H1 (cell line): Measurements from ENCODE around the gene FUBP3. TPM values are rescaled to one million over a fixed set of nuclear protein-coding genes. Genes with fewer than 3 reads are reported as not detected.

Experiments
- CBX8 ChIP-seq: fragments of 300-800, 300-1000 bp; sonication (generic); IDR thresholded peaks from 2 replicates; pipeline ENCODE4 v1.7.1; 2016; ENCODE audit warnings: low read depth, low read length, borderline replicate concordance
- CHD2 ChIP-seq: IDR thresholded peaks from 2 replicates; pipeline ENCODE4 v1.6.1; 2012; ENCODE audit warnings: low read length, improper control_type of control experiment
- CHD7 ChIP-seq: fragments of 300-600 bp; sonication (generic); IDR thresholded peaks from 2 replicates; pipeline ENCODE4 v1.7.1; 2012; ENCODE audit warnings: low read length, moderate library complexity, mild to moderate bottlenecking, inconsistent platforms; ENCODE audit not compliant: insufficient replicate concordance
- EZH2 ChIP-seq: fragments of 200-600 bp; sonication (generic); IDR thresholded peaks from 2 replicates; pipeline ENCODE4 v1.7.1; 2012; ENCODE audit warnings: low read depth, mild to moderate bottlenecking, moderate library complexity, low read length, inconsistent platforms; ENCODE audit not compliant: severe bottlenecking
- FOSL1 ChIP-seq: IDR thresholded peaks from 2 replicates; pipeline ENCODE4 v1.6.1; 2011; ENCODE audit warnings: mild to moderate bottlenecking, low read depth, low read length, moderate library complexity; ENCODE audit not compliant: insufficient read depth
- GTF2F1 ChIP-seq: IDR thresholded peaks from 2 replicates; pipeline ENCODE4 v1.6.1; 2012; ENCODE audit warnings: low read depth, low read length, improper control_type of control experiment, borderline replicate concordance
- KDM1A ChIP-seq: fragments of 200-600, 300-600 bp; sonication (generic); IDR thresholded peaks from 2 replicates; pipeline ENCODE4 v1.7.1; 2016; ENCODE audit warnings: mild to moderate bottlenecking, low read length, borderline replicate concordance
- KDM4A ChIP-seq: IDR thresholded peaks from one replicate; pipeline ENCODE4 v1.7.1; 2012; ENCODE audit warnings: low read depth, mild to moderate bottlenecking, moderate library complexity, low read length, inconsistent platforms; ENCODE audit not compliant: severe bottlenecking
- KDM5A ChIP-seq: fragments of 200-600 bp; IDR thresholded peaks from 2 replicates; pipeline ENCODE4 v1.7.1; 2012; ENCODE audit warnings: mild to moderate bottlenecking, low read length, inconsistent platforms, mixed read lengths
- SP4 ChIP-seq: IDR thresholded peaks from 2 replicates; pipeline ENCODE4 v1.6.1; 2012; ENCODE audit warnings: low read length, inconsistent platforms
- SRF ChIP-seq: IDR thresholded peaks from 2 replicates; pipeline ENCODE4 v1.6.1; 2011; ENCODE audit warnings: mild to moderate bottlenecking, low read depth, low read length, moderate library complexity
- YY1 ChIP-seq: IDR thresholded peaks from 2 replicates; pipeline ENCODE4 v1.6.1; 2011; ENCODE audit warnings: low read depth, mild to moderate bottlenecking, low read length
- ZNF274 ChIP-seq: IDR thresholded peaks from 2 replicates; pipeline ENCODE4 v1.7.0; 2012; ENCODE audit warnings: low read length, borderline replicate concordance; ENCODE audit errors: extremely low read depth
- polyA plus RNA-seq, 7 experiments: library from polyadenylated mRNA; depleted of rRNA in 3 of 7; stranded (reverse) in 5 of 7; unstranded in 2 of 7; fragments of >200 nt in 5 of 7; fragments of 200-250 nt in 2 of 7; gene quantifications; 1 replicate in 5 of 7; 2 replicates in 1 of 7; 4 replicates in 1 of 7; pipeline versions ENCODE4 v1.2.1 to v1.2.3, GENCODE V29; 2011 to 2013; ENCODE audit warnings: missing spikeins in 2 of 7, mixed read lengths in 2 of 7
- total RNA-seq: library from RNA; stranded (reverse); fragmentation: NEBNext Ultra II Directional; extraction: Animal tissue kit (Norgen Biotek cat#: 25700); gene quantifications from 2 replicates; pipeline ENCODE4 v1.2.1, GENCODE V29; 2021

The FUBP3 gene
- total and polyA plus RNA-seq, 2 of the 8 experiments (the other 6 are each of a cell fraction or from before 2014, with no cell fraction given), result 23.7 to 76.4 TPM

- TF ChIP-seq CHD7, result no peak
- TF ChIP-seq YY1, result no peak
- TF ChIP-seq EZH2, result no peak
- no peak for TF ChIP-seq GTF2F1
- TF ChIP-seq KDM1A, result no peak
- TF ChIP-seq ZNF274, result no peak
- no peak for TF ChIP-seq FOSL1
- TF ChIP-seq CHD2, result no peak
- no peak for TF ChIP-seq KDM5A
- TF ChIP-seq KDM4A, result no peak
- TF ChIP-seq CBX8, result no peak
- no peak for TF ChIP-seq SRF
- 0 out of 2 replicates have a peak, but pooled peaks have one; percentile 14 for TF ChIP-seq SP4
These were observed 84.5 kb downstream of the FUBP3 start (continued) for GRCh38 chr9:130663977-130664250.
